Testis (tissue), 2 donors: ENCODE data around the gene TNFSF13.

Experiments used
- CTCF ChIP-seq, 3 experiments: fragments of 450-650 bp in 2 of 3; fragments of 200-600 bp in 1 of 3; sonication (generic) in 1 of 3; IDR thresholded peaks; one replicate each; pipeline ENCODE4 v1.5.1; 2016 to 2019; ENCODE audit warnings: antibody characterized with exemption in 3 of 3, mild to moderate bottlenecking in 2 of 3, moderate library complexity in 1 of 3
- POLR2A ChIP-seq: fragments of 450-650 bp; IDR thresholded peaks from one replicate; pipeline ENCODE4 v1.6.1; 2017; ENCODE audit warnings: antibody characterized with exemption, mild to moderate bottlenecking, moderate library complexity

- no peak for TF ChIP-seq CTCF (IDR thresholded peaks at IDR 0.05)
- no peak for TF ChIP-seq POLR2A
Observed at GRCh38 chr17:7593296-7593695, 34.7 kb downstream of the TNFSF13 start.
